ENCODE data around the gene TMEM132D.

TMEM132D gene

DNA sequence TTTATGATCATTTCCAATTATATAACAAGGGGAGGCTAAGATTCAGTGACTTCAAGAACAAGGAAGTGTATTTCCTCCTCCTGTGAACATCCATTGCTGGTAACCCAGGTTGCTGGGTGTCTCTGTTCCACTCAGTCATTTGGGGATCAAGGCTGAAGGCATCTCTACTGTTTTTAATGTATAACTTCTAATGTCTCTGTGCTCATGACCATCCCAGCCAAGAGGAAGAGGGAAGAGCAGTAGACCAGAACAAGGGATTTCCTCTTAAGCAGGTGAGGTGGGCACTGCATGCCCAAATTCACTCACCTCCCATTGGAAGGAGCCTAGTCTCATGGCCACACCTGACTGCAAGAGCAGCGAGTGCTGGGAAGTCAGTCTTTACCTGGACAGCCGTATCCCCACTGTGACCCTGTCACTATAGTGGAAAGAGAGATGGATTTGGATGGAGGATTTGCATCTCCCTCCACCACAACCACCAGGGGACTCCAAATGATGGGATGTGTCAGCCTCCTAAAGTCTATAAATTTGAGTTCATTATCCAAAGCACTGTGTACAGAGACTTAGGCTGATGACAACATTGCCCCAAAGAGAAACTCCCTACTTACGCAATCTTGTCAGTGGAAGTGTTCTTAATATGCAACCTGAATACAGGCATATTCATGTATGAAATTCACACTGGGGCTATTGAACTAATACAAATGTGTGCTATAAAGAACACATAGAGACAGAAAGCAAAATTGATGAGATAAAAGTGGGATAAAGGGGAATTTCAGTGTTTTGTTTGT is 368.7 kb downstream of the TMEM132D start:
- no peak for DNase-seq (ENCODE audit: low spot score)
- TF ChIP-seq, protein P1, sequence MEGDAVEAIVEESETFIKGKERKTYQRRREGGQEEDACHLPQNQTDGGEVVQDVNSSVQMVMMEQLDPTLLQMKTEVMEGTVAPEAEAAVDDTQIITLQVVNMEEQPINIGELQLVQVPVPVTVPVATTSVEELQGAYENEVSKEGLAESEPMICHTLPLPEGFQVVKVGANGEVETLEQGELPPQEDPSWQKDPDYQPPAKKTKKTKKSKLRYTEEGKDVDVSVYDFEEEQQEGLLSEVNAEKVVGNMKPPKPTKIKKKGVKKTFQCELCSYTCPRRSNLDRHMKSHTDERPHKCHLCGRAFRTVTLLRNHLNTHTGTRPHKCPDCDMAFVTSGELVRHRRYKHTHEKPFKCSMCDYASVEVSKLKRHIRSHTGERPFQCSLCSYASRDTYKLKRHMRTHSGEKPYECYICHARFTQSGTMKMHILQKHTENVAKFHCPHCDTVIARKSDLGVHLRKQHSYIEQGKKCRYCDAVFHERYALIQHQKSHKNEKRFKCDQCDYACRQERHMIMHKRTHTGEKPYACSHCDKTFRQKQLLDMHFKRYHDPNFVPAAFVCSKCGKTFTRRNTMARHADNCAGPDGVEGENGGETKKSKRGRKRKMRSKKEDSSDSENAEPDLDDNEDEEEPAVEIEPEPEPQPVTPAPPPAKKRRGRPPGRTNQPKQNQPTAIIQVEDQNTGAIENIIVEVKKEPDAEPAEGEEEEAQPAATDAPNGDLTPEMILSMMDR (IDR thresholded peaks at IDR 0.05; ENCODE audit: extremely low read depth, missing control alignments), result no peak

DNA sequence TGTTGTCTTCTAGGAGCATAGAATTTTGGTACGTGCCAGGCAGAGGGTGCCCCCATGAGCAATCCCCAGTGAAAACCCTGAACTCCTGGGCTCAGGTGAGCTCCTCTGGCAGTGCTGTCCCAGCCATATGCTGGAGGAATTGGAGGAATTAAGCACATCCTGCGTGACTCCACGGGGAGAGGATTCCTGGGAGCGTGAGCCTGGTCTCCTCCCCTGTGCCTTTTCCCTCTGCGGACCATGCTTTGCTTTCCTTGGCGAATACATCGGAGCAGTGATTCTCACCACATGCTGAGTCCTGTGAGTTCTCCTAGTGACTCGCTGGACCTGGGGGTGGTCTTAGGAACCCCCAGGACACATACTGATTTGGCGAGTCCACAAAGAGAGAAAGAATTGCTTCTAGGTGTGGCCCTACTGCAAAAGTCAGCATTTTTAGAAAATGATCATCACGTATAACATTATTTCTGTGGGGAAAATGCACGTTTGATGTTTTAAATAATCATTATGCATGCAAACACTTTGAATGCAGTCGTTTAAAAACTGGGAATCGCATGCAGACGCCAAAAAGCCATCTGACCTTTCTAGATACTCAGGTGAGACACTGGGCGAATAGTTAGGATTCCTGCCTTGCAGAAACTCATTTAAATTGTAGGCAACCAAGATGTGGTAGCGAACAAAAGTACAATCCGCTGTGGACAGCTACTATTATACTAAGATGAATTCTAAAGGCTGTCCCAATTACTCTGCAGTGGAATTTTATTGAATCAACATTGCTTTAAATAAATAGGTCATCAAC is 370.9 kb downstream of the TMEM132D start:
- no peak for DNase-seq (ENCODE audit: low spot score)
- TF ChIP-seq, protein P1 (IDR thresholded peaks at IDR 0.05; ENCODE audit: extremely low read depth, missing control alignments), result no peak

DNA sequence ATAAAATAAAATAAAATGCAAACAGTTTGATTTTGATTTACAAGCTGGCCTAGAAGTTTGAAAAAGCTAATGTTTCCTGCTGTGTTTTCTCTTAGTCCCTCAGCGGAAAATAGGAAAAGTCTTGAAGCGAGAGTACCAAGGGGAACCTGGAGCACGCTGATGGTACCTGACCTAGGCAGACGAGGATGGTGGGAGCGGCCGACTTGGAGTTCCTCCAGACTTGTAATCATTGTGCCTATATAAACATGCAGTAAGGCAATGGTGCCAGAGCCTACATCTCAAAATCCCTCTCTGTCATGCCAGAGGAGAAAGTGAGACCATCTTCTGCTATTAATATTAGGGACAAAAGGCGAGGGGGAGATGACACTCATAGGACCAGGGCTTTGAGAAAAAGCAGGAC is 371.7 kb downstream of the TMEM132D start:
- TF ChIP-seq, protein P1 (IDR thresholded peaks at IDR 0.05; ENCODE audit: extremely low read depth, missing control alignments), result no peak
- DNase-seq (ENCODE audit: low spot score), result no peak

DNA sequence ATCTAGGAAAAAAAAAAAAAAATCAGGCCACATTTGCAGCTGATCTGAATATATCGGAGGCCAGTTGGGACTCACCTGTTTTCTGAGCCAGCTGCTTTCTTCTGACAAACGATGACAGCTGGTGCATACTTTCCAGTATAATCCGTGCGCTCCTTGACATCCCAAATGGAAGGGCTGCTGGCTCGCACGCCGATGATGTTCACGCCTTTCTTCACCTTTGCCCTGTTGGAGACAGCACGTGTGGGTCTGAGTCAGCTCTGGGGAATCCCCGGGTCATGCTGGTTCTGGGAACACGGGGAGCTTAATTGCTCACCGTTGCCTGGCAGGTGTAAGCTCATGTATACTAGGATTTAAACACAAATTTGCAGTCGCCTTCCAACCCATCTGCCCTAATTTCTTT is 372.8 kb downstream of the TMEM132D start:
- no peak for DNase-seq (ENCODE audit: low spot score)
- TF ChIP-seq, protein P1 (IDR thresholded peaks at IDR 0.05; ENCODE audit: extremely low read depth, missing control alignments), result no peak

DNA sequence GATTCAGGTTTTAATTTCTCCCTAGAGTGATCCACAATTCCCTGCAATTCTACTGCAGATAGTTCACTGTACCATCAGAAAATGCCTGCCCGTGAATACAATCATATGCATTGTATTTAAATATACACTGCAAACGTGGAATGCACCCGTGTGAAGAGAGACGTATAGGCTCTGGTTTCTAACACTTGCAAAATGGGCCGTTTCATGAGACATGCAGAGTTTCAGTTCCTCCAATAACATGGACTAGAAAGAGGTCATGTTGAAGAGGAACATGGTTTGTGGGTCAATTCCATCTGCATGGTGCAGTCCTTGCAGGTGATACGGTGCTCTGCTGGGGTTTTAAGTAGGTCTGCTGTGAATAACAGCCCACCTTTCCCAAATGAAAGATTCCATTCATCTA is 373.3 kb downstream of the TMEM132D start:
- DNase-seq (ENCODE audit: low spot score), result no peak
- TF ChIP-seq, protein P1 (IDR thresholded peaks at IDR 0.05; ENCODE audit: extremely low read depth, missing control alignments), result no peak

DNA sequence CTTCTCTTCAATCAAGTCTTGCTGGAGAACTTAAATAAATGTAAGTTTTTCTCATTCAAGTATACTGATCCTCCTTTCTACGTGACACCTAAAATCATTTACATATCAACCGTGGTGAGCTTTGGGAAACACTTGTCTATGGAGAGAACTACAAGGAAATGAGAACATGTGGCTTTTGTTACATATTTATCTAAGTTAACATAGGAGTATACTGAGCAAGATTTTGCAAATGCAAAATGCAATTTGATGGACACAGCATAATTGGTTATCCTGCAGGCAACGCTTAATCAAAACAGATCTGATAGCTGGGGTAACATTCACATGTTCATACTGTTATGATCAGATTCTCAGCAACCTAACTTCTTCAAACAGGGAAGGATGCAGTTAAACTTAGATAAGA is 376.3 kb downstream of the TMEM132D start:
- TF ChIP-seq, protein P1 (IDR thresholded peaks at IDR 0.05; ENCODE audit: extremely low read depth, missing control alignments), result no peak
- DNase-seq (ENCODE audit: low spot score), result no peak

DNA sequence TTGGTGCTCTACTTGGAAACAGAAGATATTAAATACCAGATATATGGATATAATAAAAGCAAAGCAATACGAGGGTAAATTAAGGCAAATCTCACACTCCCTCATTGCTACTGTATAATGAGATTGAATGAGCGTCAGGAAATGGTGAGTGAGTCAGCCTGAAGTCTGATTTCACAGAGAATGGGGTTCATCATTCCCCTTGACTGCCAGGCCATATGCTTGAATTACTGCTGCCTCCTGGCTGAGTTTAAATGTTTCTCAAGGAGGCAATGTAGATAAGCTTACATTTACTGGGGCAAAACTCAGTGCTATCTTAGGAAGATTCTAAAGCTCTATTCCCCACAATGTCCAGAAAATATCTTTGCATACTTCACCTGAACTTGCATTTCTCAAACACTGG is 380.2 kb downstream of the TMEM132D start:
- TF ChIP-seq, protein P1 (IDR thresholded peaks at IDR 0.05; ENCODE audit: extremely low read depth, missing control alignments), result no peak
- DNase-seq (ENCODE audit: low spot score), result no peak

Data from GM20000 (cell line).